ENCODE data around the gene ADAMTS3.
A peak's percentile ranks its signal among the peaks of the same experiment; 100 is the strongest.

Gene ADAMTS3

GRCh38 chr4:72525938-72526337, 43.1 kb downstream of the ADAMTS3 start:
- POLR2A ChIA-PET, result no interaction called here
- no peak for DNase-seq (ENCODE audit: low read depth, low spot score)
- TF ChIP-seq, protein P1, sequence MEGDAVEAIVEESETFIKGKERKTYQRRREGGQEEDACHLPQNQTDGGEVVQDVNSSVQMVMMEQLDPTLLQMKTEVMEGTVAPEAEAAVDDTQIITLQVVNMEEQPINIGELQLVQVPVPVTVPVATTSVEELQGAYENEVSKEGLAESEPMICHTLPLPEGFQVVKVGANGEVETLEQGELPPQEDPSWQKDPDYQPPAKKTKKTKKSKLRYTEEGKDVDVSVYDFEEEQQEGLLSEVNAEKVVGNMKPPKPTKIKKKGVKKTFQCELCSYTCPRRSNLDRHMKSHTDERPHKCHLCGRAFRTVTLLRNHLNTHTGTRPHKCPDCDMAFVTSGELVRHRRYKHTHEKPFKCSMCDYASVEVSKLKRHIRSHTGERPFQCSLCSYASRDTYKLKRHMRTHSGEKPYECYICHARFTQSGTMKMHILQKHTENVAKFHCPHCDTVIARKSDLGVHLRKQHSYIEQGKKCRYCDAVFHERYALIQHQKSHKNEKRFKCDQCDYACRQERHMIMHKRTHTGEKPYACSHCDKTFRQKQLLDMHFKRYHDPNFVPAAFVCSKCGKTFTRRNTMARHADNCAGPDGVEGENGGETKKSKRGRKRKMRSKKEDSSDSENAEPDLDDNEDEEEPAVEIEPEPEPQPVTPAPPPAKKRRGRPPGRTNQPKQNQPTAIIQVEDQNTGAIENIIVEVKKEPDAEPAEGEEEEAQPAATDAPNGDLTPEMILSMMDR (IDR thresholded peaks at IDR 0.05; ENCODE audit: insufficient read depth, low read length, missing control alignments), result no peak
- CTCF ChIA-PET, result interaction anchor here (1.2 kb wide), 1 partner anchor 200 kb away, joined by 4 read pairs; no protein-coding TSS in a partner anchor
- no peak overlapping the region for H3K4me3 ChIP-seq (ENCODE audit: low read depth, low read length)

DNA sequence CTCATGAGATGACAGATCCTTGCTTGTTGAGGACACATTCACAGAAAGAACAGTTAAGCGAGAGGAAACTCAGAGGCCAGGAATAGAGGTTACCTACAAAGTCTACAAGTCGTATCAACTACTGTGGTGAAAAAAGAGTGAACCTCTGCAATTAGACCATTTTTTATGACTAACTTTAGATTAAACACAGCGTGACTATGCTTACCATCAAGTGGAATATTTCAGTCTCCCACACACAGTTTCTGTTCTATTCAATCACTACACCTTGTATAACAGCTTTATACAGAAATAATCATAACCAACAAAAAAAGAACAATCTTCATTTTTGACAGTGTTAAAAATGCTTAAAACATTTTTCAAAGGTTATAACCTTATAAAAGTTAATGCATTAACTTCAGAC, 46.6 kb downstream of the ADAMTS3 start:
- DNase-seq (ENCODE audit: low read depth, low spot score), result no peak
- H3K4me3 ChIP-seq (ENCODE audit: low read depth, low read length), result no peak overlapping the region
- ChIA-PET POLR2A (no interaction called here), CTCF (no interaction called here)
- TF ChIP-seq, protein P1 (IDR thresholded peaks at IDR 0.05; ENCODE audit: insufficient read depth, low read length, missing control alignments), result no peak

DNA sequence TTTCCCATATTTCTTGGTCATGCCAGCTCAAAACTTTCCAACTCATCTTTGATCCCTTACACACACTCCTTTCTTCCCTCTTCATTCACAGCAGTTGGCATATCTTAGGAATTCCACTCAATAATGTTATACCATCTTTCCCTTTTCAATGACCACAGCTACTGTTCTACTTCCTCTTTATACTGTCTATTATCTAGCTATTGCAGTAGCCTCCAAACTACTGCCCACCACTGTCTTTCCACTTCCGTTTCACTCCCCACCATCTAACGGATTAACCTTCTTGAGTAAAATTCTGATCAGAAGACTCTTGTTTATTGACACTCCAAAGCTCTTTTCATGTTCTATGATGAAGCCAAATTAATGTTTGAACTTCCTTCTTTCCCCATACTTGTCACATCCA, 55.8 kb downstream of the ADAMTS3 start:
- CTCF ChIA-PET, result interaction anchor here (1.2 to 1.6 kb wide), 2 partner anchors 9 to 12 kb away, joined by 4 read pairs; no protein-coding TSS in a partner anchor
- DNase-seq (ENCODE audit: low read depth, low spot score), result no peak
- TF ChIP-seq, protein P1 (IDR thresholded peaks at IDR 0.05; ENCODE audit: insufficient read depth, low read length, missing control alignments), result no peak
- H3K4me3 ChIP-seq (ENCODE audit: low read depth, low read length), result no peak overlapping the region
- POLR2A ChIA-PET, result no interaction called here

- POLR2A ChIA-PET, result no interaction called here
- CTCF ChIA-PET, result interaction anchor here (4.2 kb wide), 1 partner anchor 514 kb away, joined by 33 read pairs; no protein-coding TSS in a partner anchor
- TF ChIP-seq, protein P1 (IDR thresholded peaks at IDR 0.05; ENCODE audit: insufficient read depth, low read length, missing control alignments), result no peak
- DNase-seq (ENCODE audit: low read depth, low spot score), result no peak
- no peak overlapping the region for H3K4me3 ChIP-seq (ENCODE audit: low read depth, low read length)
Observed at GRCh38 chr4:72507860-72508419, 61.1 kb downstream of the ADAMTS3 start.

GRCh38 chr4:72507167-72507566, 61.9 kb downstream of the ADAMTS3 start:
- no peak overlapping the region for H3K4me3 ChIP-seq (ENCODE audit: low read depth, low read length)
- TF ChIP-seq, protein P1 (IDR thresholded peaks at IDR 0.05; ENCODE audit: insufficient read depth, low read length, missing control alignments), result no peak
- POLR2A ChIA-PET, result no interaction called here
- DNase-seq (ENCODE audit: low read depth, low spot score), result no peak
- CTCF ChIA-PET, result interaction anchor here (4.2 kb wide), 1 partner anchor 514 kb away, joined by 33 read pairs; no protein-coding TSS in a partner anchor

GRCh38 chr4:72505314-72505744, 63.7 kb downstream of the ADAMTS3 start:
- peak; percentile 10 for DNase-seq (ENCODE audit: low read depth, low spot score)
- no peak overlapping the region for H3K4me3 ChIP-seq (ENCODE audit: low read depth, low read length)
- POLR2A ChIA-PET, result no interaction called here
- CTCF ChIA-PET, result interaction anchor here (0.6 to 4.2 kb wide), 9 partner anchors 15 to 528 kb away, joined by 3 to 33 read pairs (median 4); no protein-coding TSS in a partner anchor
- TF ChIP-seq, protein P1 (IDR thresholded peaks at IDR 0.05; ENCODE audit: insufficient read depth, low read length, missing control alignments), result peak; percentile 59

All from AG04449 (cell line).